Lower leg skin (tissue), 4 donors: ENCODE measurements around the gene ODAM. TPM values are rescaled to one million over a fixed set of nuclear protein-coding genes. Genes with fewer than 3 reads are reported as not detected.

Experiments used
- DNase-seq, 2 donors: peaks; one replicate each; pipeline ENCODE4 v3.0.0-alpha.2; 2019; ENCODE audit warnings: low spot score in 2 of 2
- H3K4me3 ChIP-seq: fragments of 200-600 bp; sonication (generic); 2 replicates; pipeline ENCODE4 v1.5.1; 2017; ENCODE audit warnings: mild to moderate bottlenecking, low read depth; ENCODE audit not compliant: poor library complexity, severe bottlenecking
- POLR2A ChIP-seq, 2 donors: fragments of 450-650 bp; IDR thresholded peaks; one replicate each; pipeline ENCODE4 v1.6.1; 2016 to 2017; ENCODE audit warnings: antibody characterized with exemption in 2 of 2, mild to moderate bottlenecking in 1 of 2, moderate library complexity in 1 of 2
- WGBS, 2 donors: methylation state at CpG; one replicate each; pipeline ENCODE4 v1.1.5; 2018; 5-methylcytosine and 5-hydroxymethylcytosine counted together
- intact Hi-C: fragments of 100-400 bp; cut with DNase I; formaldehyde crosslinking; loops from one replicate; pipeline ENCODE4 v1.15.0; 2023; ENCODE audit warnings: low total_unique reads
- total RNA-seq, 4 donors: library from RNA; depleted of rRNA; stranded (reverse); fragments of >200 nt; gene quantifications; one replicate each; pipeline ENCODE4 v1.1.0, GENCODE V29; 2016
- TF ChIP-seq, protein P1 (sequence below), 3 donors: fragments of 450-650 bp; IDR thresholded peaks; one replicate each; pipeline ENCODE4 v1.5.1; 2016; ENCODE audit warnings: antibody characterized with exemption in 3 of 3, mild to moderate bottlenecking in 3 of 3, moderate library complexity in 2 of 3

The ODAM gene
- total RNA-seq: not detected

DNA sequence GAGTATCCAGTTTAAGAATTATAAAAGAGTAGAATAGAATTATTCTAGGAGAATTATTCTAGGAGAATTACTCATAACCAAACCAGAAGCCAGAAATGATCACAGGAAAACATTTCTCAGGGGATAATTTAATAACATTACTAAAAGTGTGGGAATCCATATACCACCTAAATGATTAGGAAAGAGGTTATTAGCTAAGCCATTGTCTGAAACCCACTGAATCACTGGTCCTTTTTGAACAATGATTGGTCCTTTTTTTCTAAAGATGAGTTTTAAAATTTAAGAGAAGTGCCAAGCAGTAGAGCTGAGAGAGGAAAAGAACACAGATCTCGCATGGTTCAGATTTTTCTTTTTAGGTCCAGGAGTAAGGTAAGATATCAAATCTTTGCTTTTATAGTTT lies at the start of gene ODAM:
ODAM (plus strand) TSS at position 301 of the 400 bp plus-strand sequence. CDS start 819 bp downstream, outside the sequence.
- H3K4me3 ChIP-seq: no peak within 1 kb of the TSS
- 75 to 94% methylated on average over 1 of the region's 1 CpG for WGBS, 2 donors
- DNase-seq: no peak
- no peak for TF ChIP-seq POLR2A (IDR thresholded peaks at IDR 0.05)
- TF ChIP-seq, protein P1, sequence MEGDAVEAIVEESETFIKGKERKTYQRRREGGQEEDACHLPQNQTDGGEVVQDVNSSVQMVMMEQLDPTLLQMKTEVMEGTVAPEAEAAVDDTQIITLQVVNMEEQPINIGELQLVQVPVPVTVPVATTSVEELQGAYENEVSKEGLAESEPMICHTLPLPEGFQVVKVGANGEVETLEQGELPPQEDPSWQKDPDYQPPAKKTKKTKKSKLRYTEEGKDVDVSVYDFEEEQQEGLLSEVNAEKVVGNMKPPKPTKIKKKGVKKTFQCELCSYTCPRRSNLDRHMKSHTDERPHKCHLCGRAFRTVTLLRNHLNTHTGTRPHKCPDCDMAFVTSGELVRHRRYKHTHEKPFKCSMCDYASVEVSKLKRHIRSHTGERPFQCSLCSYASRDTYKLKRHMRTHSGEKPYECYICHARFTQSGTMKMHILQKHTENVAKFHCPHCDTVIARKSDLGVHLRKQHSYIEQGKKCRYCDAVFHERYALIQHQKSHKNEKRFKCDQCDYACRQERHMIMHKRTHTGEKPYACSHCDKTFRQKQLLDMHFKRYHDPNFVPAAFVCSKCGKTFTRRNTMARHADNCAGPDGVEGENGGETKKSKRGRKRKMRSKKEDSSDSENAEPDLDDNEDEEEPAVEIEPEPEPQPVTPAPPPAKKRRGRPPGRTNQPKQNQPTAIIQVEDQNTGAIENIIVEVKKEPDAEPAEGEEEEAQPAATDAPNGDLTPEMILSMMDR (IDR thresholded peaks at IDR 0.05): no peak
- intact Hi-C loops: no loop called here

DNA sequence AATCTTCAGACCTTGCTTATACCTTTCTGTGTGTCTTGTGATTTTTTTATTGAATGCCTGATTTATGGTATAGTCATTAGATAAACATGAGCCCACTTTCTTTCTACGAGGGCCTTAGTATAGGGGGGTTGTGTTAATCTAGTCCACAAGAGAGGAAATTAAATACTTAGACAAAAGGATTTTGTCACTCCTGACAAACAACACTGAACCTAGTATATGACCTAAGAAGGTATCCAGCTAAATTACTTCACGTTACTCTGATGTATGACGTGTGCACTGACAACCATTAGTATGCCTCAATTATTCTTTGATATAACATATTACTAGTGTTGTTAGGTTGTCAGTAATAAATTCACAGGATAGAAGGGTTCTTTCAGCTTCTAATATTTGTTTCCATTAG lies 44.3 kb upstream of the ODAM start:
- TF ChIP-seq, protein P1 (IDR thresholded peaks at IDR 0.05): no peak
- no peak overlapping the region for H3K4me3 ChIP-seq
- DNase-seq: no peak
- intact Hi-C loops: no loop called here
- WGBS, 2 donors: 59 to 74% methylated on average over 3 of the region's 3 CpGs

DNA sequence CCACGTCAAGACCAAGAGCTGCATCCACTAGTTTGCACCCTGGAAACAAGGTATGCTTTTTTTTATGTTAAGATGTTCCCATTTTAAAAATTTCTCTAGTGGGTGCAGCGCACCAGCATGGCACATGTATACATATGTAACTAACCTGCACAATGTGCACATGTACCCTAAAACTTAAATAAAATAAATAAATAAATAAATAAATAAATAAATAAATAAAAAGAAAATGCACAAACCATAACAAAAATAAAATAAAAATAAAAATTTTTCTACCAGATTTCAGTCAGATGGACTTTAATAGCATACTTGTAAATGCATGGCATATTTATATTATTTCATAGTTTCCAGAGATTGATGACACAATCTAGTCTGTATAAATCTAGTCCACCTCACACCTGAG lies 43.4 kb upstream of the ODAM start:
- intact Hi-C loops: no loop called here
- no peak overlapping the region for H3K4me3 ChIP-seq
- no peak for DNase-seq
- TF ChIP-seq, protein P1 (IDR thresholded peaks at IDR 0.05): no peak
- TF ChIP-seq POLR2A (IDR thresholded peaks at IDR 0.05): no peak
- 91 to 93% methylated on average over 2 of the region's 2 CpGs for WGBS, 2 donors

GRCh38 chr4:70153937-70154336 lies 41.6 kb upstream of the ODAM start, which contains the start of gene PRR27:
Gene PRR27 (plus strand): TSS chr4:70154237. CDS start chr4:70154376, 139 bp downstream.
- WGBS, 2 donors: 90 to 92% methylated on average over 3 of the region's 3 CpGs
- intact Hi-C loops: no loop called here
- no peak for TF ChIP-seq POLR2A (IDR thresholded peaks at IDR 0.05)
- TF ChIP-seq, protein P1 (IDR thresholded peaks at IDR 0.05): no peak
- no peak within 1 kb of the TSS for H3K4me3 ChIP-seq
- DNase-seq: no peak

DNA sequence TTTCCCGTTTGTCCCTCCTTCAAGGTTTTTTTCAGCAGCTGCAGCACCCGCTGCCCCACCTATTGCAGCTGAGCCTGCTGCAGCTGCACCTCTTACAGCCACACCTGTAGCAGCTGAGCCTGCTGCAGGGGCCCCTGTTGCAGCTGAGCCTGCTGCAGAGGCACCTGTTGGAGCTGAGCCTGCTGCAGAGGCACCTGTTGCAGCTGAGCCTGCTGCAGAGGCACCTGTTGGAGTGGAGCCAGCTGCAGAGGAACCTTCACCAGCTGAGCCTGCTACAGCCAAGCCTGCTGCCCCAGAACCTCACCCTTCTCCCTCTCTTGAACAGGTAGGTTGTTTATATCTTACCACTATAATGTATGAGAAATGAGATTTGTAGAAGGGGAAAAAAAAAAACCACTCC lies 36.9 kb upstream of the ODAM start:
- 44 to 56% methylated on average over 2 of the region's 2 CpGs for WGBS, 2 donors

GRCh38 chr4:70177090-70177489 lies 18.4 kb upstream of the ODAM start:
- WGBS, 2 donors: 28 to 30% methylated on average over 5 of the region's 5 CpGs
- DNase-seq: no peak
- no peak overlapping the region for H3K4me3 ChIP-seq
- TF ChIP-seq, protein P1 (IDR thresholded peaks at IDR 0.05): no peak
- no peak for TF ChIP-seq POLR2A (IDR thresholded peaks at IDR 0.05)
- intact Hi-C loops: no loop called here

More for the DNA sequence above, 36.9 kb upstream of the ODAM start:
- no peak overlapping the region for H3K4me3 ChIP-seq
- intact Hi-C loops: no loop called here
- TF ChIP-seq, protein P1 (IDR thresholded peaks at IDR 0.05): no peak
- TF ChIP-seq POLR2A (IDR thresholded peaks at IDR 0.05): no peak
- no peak for DNase-seq
